Stimulated activated effector memory CD8-positive, alpha-beta T cell treated with anti-CD3 and anti-CD28 coated beads, Interleukin-12 subunit alpha, Interleukin-12 subunit beta, amount 100 ng/mL, for 72 hours (primary cell): ENCODE measurements around the gene LMO2.

ENCODE experiments used
- ATAC-seq: fragments of 150-1000 bp; cut with Tn5 transposase; 2 replicates; pipeline ENCODE4 v1.10.0; 2021
- DNase-seq, 2 donors: peaks; one replicate each; pipeline ENCODE4 v3.0.0; 2021 to 2022; ENCODE audit warnings: low spot score in 2 of 2
- H3K27ac Mint-ChIP-seq: one replicate; pipeline ENCODE4 v1.8.0; 2022; ENCODE audit warnings: mild to moderate bottlenecking, mixed read lengths
- H3K36me3 Mint-ChIP-seq: one replicate; pipeline ENCODE4 v1.8.0; 2022; ENCODE audit warnings: mild to moderate bottlenecking, mixed read lengths
- H3K4me1 Mint-ChIP-seq: one replicate; pipeline ENCODE4 v1.8.0; 2022; ENCODE audit warnings: mixed read lengths
- H3K4me3 Mint-ChIP-seq: one replicate; pipeline ENCODE4 v1.8.0; 2022; ENCODE audit warnings: mild to moderate bottlenecking, mixed read lengths
- H3K9me3 Mint-ChIP-seq: one replicate; pipeline ENCODE4 v1.8.0; 2022; ENCODE audit warnings: mixed read lengths

Gene LMO2

DNA sequence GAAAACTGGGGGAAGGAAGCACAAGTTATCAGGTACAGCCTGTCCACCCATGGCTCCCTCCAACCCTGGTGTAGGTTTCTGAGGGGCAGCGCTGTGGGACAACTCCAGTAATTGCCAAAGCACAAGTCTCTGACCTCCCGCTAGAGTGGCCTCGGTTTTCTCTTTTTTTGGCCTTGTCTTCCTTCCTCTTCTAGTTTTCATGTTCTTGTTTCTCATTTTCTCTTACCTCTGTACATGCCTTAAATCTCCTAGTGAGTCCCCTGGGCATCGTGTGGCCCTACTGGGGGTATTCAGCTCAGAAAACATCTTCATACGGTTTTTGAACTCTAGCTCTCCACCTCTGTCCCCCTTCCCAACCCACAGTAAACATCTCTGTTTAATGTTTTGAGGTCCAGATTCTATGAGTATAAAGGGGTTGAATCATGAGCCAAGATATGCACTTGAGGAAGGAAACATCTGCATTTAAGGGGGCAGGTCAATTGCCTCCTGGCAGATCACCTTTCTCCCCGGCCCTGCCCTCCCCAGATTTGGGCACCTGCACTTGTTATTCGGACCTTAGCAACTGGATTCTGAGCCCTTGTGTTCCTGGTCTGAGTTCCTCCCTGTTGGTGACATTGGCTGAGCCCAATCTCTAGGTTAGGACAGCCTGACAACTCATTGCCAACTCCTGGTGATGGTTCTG, 8.4 kb upstream of the LMO2 start:
- no peak for ATAC-seq
- H3K36me3 Mint-ChIP-seq: no peaks in the 10 kb centered on the region
- H3K4me1 Mint-ChIP-seq: no peaks in the 10 kb centered on the region
- H3K4me3 Mint-ChIP-seq: no peak overlapping the region
- no peaks in the 10 kb centered on the region for H3K9me3 Mint-ChIP-seq
- no peak for DNase-seq
- H3K27ac Mint-ChIP-seq: no peak overlapping the region

- Mint-ChIP-seq H3K27ac (no peak overlapping the region), H3K4me1 (peaks cover 4% of the 10 kb centered on the region), H3K36me3 (no peaks in the 10 kb centered on the region), H3K4me3 (no peak overlapping the region), H3K9me3 (no peaks in the 10 kb centered on the region)
- DNase-seq: no peak
- no peak for ATAC-seq
Measured at GRCh38 chr11:33899400-33900037, 7.6 kb upstream of the LMO2 start.

DNA sequence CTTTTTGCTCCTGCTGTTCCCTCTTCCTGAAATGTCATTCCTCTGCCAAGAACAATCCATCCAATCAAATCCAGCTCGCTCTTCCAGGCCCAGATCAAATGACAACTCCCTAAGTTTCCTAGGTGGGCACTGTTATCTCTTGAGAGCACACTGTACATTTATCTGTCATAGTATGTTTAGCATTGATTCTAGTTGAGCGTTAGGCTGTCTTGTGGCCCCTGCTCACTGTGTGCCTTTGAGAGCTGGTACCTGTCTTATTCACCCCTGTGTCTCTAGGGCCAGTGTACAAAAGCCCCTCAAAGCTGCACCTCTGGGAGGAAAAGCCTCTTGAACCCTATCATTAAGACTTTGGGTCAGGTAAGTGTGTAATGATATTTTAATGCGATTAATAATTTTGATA, 7.1 kb upstream of the LMO2 start:
- Mint-ChIP-seq H3K4me1 (peaks cover 10% of the 10 kb centered on the region), H3K27ac (no peak overlapping the region), H3K36me3 (peaks cover 1% of the 10 kb centered on the region), H3K9me3 (no peaks in the 10 kb centered on the region), H3K4me3 (no peak overlapping the region)
- no peak for DNase-seq
- ATAC-seq: no peak

- DNase-seq: no peak
- no peaks in the 10 kb centered on the region for H3K9me3 Mint-ChIP-seq
- peaks cover 6% of the 10 kb centered on the region for H3K36me3 Mint-ChIP-seq
- ATAC-seq: no peak
- peaks cover 21% of the 10 kb centered on the region for H3K4me1 Mint-ChIP-seq
- no peak overlapping the region for H3K27ac Mint-ChIP-seq
- H3K4me3 Mint-ChIP-seq: no peak overlapping the region
Measured at GRCh38 chr11:33897761-33898375, 6.0 kb upstream of the LMO2 start.

DNA sequence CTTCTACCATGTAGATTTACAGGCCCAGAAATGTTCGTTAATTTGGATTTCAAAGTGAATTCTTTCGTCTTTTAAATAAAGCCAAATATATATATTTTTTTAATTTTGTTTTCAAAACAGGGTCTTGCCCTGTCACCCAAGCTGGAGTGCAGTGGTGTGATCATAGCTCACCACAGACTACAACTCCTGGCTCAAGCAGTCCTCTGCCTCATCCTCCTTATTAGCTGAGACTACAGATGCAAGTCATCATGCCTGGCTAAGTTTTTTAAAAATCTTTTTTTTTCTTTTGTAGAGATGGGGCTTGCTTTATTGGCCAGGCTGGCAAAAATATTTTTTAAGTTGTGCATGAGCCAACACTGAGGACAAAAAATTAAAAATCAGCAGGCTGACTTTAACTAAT, 5.0 kb upstream of the LMO2 start:
- Mint-ChIP-seq H3K9me3 (no peaks in the 10 kb centered on the region), H3K36me3 (peaks cover 6% of the 10 kb centered on the region), H3K4me3 (no peak overlapping the region), H3K27ac (no peak overlapping the region), H3K4me1 (peaks cover 30% of the 10 kb centered on the region)
- ATAC-seq (no peak), DNase-seq (no peak)

GRCh38 chr11:33895752-33896137, 3.9 kb upstream of the LMO2 start:
- no peak overlapping the region for H3K27ac Mint-ChIP-seq
- ATAC-seq (no peak), DNase-seq (no peak)
- H3K9me3 Mint-ChIP-seq: no peaks in the 10 kb centered on the region
- no peak overlapping the region for H3K4me3 Mint-ChIP-seq
- H3K36me3 Mint-ChIP-seq: peaks cover 6% of the 10 kb centered on the region
- H3K4me1 Mint-ChIP-seq: peaks cover 37% of the 10 kb centered on the region

GRCh38 chr11:33894398-33894746, 2.5 kb upstream of the LMO2 start:
- DNase-seq: no peak
- no peaks in the 10 kb centered on the region for H3K9me3 Mint-ChIP-seq
- peaks cover 37% of the 10 kb centered on the region for H3K4me1 Mint-ChIP-seq
- H3K4me3 Mint-ChIP-seq: peak overlapping the region; percentile 35
- peaks cover 6% of the 10 kb centered on the region for H3K36me3 Mint-ChIP-seq
- H3K27ac Mint-ChIP-seq: peak overlapping the region; percentile 9
- ATAC-seq: no peak

DNA sequence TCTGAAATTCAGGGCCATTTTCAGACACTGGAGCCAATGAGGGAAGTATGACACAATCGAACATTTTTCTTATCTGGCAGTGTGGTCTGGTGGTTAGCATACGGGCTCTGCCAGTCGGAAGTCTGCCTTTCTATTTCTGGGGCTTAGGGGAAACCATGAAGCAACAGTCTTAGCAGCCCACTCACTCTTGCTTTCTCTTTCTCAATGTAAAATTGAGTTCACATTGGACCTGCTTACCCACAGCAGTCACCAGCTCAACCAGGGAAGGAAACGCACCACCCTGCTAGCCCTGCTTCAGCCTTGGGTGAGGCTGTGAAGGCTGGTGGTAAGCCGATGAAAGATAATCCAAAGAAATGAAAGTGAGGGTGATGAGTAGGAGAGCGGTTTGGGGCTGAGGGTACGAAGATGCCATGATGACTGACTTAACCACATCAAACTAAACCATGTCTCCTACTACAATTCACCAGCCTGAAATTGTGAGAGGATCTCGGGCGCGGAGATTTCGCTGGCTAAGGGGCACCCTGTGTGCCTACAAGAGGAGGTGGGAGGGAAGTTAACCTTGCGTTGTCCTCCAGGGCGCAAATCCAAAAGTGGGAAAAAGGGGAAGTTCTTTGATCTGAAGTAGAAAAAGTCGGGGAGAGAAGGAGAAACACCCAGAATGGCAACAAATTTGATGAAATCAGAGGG, 2.0 kb upstream of the LMO2 start:
- peak; percentile 96 for ATAC-seq
- Mint-ChIP-seq H3K9me3 (no peaks in the 10 kb centered on the region), H3K36me3 (peaks cover 6% of the 10 kb centered on the region), H3K4me3 (peak overlapping the region; percentile 35), H3K27ac (peak overlapping the region; percentile 9), H3K4me1 (peaks cover 37% of the 10 kb centered on the region)
- peak; percentile 48 to 81 for DNase-seq

DNA sequence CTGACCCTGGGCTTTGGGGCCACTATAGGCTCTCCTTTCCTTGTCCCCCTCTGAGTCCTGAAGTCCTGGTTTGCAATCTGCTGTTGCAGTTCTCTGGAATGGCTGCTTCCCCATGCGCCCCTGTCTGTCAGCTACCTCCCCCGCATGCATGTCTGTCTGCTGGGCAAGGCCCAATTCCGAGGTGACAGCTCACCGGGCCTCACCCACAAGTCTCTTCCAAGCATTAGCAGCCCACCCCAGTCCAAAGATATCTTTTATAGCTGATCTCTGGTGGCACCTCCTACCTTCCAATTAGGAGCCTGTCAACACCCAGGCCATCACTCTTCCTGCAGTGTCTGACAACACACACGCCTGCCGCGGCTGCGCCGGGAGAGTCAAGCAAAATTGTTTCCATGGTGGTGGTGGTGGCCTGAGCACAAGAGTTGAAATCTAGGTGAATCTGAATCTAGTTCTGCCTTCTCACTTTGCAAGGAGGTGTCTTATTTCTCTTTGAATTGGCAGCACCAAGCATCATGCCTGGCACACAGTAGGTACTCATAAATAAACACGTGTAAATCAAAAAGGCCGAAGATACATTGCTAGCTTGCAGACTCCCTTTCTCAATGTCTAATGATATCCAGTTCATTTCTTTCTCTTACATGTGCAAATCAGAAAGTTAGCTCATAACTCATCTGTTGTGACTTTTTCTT, 1.2 kb upstream of the LMO2 start:
- peak overlapping the region; percentile 9 for H3K27ac Mint-ChIP-seq
- DNase-seq (no peak), ATAC-seq (no peak)
- peaks cover 6% of the 10 kb centered on the region for H3K36me3 Mint-ChIP-seq
- no peaks in the 10 kb centered on the region for H3K9me3 Mint-ChIP-seq
- peak overlapping the region; percentile 35 for H3K4me3 Mint-ChIP-seq
- peaks cover 37% of the 10 kb centered on the region for H3K4me1 Mint-ChIP-seq

DNA sequence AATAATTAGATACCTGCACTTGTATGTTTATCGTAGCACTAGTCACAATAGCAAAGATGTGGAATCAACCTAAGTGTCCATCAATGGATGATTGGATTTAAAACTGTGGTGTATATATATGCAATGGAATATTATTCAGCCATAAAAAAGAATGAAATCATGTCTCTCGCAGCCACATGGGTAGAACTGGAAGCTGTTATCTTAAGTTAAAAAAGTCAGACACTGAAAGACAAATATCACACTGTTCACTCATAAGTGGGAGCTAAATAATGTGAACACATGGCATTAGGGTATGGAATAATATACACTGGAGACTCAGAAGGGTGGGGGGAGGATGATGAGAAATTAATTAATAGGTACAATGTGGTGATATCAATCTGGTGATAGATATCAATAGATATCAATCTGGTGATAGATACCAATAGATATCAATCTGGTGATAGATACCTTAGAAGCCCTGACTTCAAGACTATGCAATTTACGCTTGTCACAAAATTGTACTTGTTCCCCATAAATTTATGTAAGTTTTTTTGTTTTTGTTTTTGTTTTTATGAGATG, 2.0 kb downstream of the LMO2 start:
- H3K27ac Mint-ChIP-seq: no peak overlapping the region
- peaks cover 6% of the 10 kb centered on the region for H3K36me3 Mint-ChIP-seq
- peaks cover 41% of the 10 kb centered on the region for H3K4me1 Mint-ChIP-seq
- H3K9me3 Mint-ChIP-seq: no peaks in the 10 kb centered on the region
- H3K4me3 Mint-ChIP-seq: no peak overlapping the region
- no peak for DNase-seq
- ATAC-seq: no peak

GRCh38 chr11:33889296-33889695, 2.6 kb downstream of the LMO2 start:
- no peak overlapping the region for H3K27ac Mint-ChIP-seq
- no peak overlapping the region for H3K4me3 Mint-ChIP-seq
- H3K36me3 Mint-ChIP-seq: peaks cover 6% of the 10 kb centered on the region
- no peak for ATAC-seq
- H3K4me1 Mint-ChIP-seq: peaks cover 35% of the 10 kb centered on the region
- no peak for DNase-seq
- H3K9me3 Mint-ChIP-seq: no peaks in the 10 kb centered on the region

DNA sequence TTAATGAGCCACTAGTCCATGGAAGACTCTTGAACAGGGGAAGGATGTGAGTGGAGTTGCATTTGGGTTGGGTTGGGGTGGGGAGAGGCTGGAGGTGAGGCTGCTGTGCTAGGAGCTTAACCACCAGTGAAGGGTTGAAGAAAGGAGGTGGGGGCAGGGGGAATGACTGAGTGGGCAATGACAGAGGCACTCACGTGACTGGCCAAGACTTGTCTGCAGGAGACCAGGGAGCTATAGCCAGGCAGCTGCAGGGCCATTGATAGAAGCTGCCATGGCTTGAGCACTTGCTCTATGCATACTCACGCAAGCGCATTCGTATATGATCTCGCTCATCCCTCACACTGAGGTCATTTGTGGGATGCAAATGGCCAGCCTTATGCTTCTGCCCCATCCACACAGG, 4.0 kb downstream of the LMO2 start:
- H3K4me1 Mint-ChIP-seq: peaks cover 21% of the 10 kb centered on the region
- no peaks in the 10 kb centered on the region for H3K36me3 Mint-ChIP-seq
- no peak for DNase-seq
- H3K9me3 Mint-ChIP-seq: no peaks in the 10 kb centered on the region
- H3K4me3 Mint-ChIP-seq: no peak overlapping the region
- no peak for ATAC-seq
- no peak overlapping the region for H3K27ac Mint-ChIP-seq

GRCh38 chr11:33885338-33886005, 6.4 kb downstream of the LMO2 start:
- DNase-seq: no peak
- Mint-ChIP-seq H3K27ac (no peak overlapping the region), H3K36me3 (no peaks in the 10 kb centered on the region), H3K9me3 (no peaks in the 10 kb centered on the region), H3K4me3 (no peak overlapping the region), H3K4me1 (peaks cover 5% of the 10 kb centered on the region)
- ATAC-seq: no peak

- DNase-seq (no peak), ATAC-seq (no peak)
- Mint-ChIP-seq H3K36me3 (no peaks in the 10 kb centered on the region), H3K27ac (no peak overlapping the region), H3K9me3 (no peaks in the 10 kb centered on the region), H3K4me3 (no peak overlapping the region), H3K4me1 (peaks cover 5% of the 10 kb centered on the region)
Measured at GRCh38 chr11:33884601-33885000, 7.3 kb downstream of the LMO2 start.

GRCh38 chr11:33884035-33884434, 7.8 kb downstream of the LMO2 start:
- no peaks in the 10 kb centered on the region for H3K36me3 Mint-ChIP-seq
- ATAC-seq: no peak

More at GRCh38 chr11:33884035-33884434, 7.8 kb downstream of the LMO2 start:
- Mint-ChIP-seq H3K4me3 (no peak overlapping the region), H3K27ac (no peak overlapping the region), H3K9me3 (no peaks in the 10 kb centered on the region), H3K4me1 (peaks cover 5% of the 10 kb centered on the region)
- DNase-seq: no peak
